ENCODE results near the gene CTBS.

The CTBS gene

DNA sequence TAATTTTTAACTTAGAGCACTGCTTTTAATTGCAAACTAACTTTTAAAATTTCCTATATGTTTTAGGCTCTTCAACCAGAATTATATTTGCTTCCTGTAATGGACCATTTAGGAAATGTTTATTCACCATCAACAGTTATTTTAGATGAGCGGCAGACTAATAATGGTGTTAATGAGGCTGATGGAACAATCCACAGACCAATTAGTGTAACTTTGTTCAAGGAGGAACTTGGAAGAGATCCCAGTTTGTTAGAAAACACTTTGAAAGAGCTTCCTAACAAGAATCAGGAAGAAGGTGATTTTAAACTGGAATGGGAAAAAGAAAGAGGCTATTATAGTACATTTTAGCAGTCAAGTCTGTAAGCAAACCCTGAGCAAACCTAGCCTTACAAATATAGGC is 48.5 kb downstream of the CTBS start:
- no peaks in the 10 kb centered on the region for H3K4me1 ChIP-seq (ENCODE audit: control insufficient read depth, insufficient read depth, low read length)
- no peaks in the 10 kb centered on the region for H3K9me3 ChIP-seq (ENCODE audit: control insufficient read depth, insufficient read depth, low read depth, low read length)
- ChIA-PET CTCF (interaction anchor here (1.1 kb wide), 1 partner anchor 94 kb away, joined by 5 read pairs; no protein-coding TSS in a partner anchor), POLR2A (no interaction called here)
- peaks cover 0 to 3% of the 10 kb centered on the region in 2 experiments; a peak in 1 of 3 replicates for H3K36me3 ChIP-seq (ENCODE audit: control insufficient read depth in 2 of 2, insufficient read depth in 1 of 2, low read length in 2 of 2)
- no peak overlapping the region for H3K27ac ChIP-seq (ENCODE audit: extremely low read depth, low read depth, low read length)
- 0 out of 2 replicates have a peak, but pooled peaks have one; percentile 43 for TF ChIP-seq BCL6B (tag by site-specific recombination; IDR thresholded peaks at IDR 0.05)
- no peak for TF ChIP-seq ZNF670 (tag by site-specific recombination; IDR thresholded peaks at IDR 0.05; ENCODE audit: low read depth)
- peak; percentile 37; the same call in 1 of the 2 replicates for TF ChIP-seq SCRT2 (tag by site-specific recombination; IDR thresholded peaks at IDR 0.05)
- TF ChIP-seq TCF7L2 (IDR thresholded peaks at IDR 0.05; ENCODE audit: borderline replicate concordance, low read depth, low read length), result no peak
- TF ChIP-seq ZNF274 (IDR thresholded peaks at IDR 0.05; ENCODE audit: low read length), result no peak
- no peak for TF ChIP-seq ZNF274 (tag by site-specific recombination; IDR thresholded peaks at IDR 0.05; ENCODE audit: borderline replicate concordance)
- TF ChIP-seq SETDB1 (IDR thresholded peaks at IDR 0.05; ENCODE audit: insufficient read length, low read length), result peak; percentile 30
- no peak overlapping the region for H3K4me3 ChIP-seq (ENCODE audit: low read depth, low read length)

DNA sequence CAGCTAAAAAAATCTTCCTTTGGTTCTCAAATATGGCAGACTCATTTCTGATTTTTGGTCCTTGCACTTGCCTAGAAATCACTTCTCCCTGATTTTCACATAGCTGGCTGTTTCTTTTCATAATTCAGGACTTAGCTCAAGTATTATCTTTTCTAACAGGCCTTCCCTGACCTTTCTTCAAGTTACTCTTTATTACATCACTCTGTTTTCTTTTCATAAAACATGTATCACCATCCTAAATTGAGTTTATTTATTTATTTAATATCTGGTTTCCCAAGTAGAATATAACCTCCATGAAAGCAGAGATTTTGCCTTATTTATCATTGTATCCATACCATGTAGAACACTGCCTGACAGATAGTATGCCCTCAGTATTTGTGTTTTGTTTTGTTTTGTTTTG is 49.6 kb downstream of the CTBS start:
- peaks cover 0 to 3% of the 10 kb centered on the region in 2 experiments; a peak in 1 of 3 replicates for H3K36me3 ChIP-seq (ENCODE audit: control insufficient read depth in 2 of 2, insufficient read depth in 1 of 2, low read length in 2 of 2)
- no peaks in the 10 kb centered on the region for H3K4me1 ChIP-seq (ENCODE audit: control insufficient read depth, insufficient read depth, low read length)
- H3K9me3 ChIP-seq (ENCODE audit: control insufficient read depth, insufficient read depth, low read depth, low read length), result no peaks in the 10 kb centered on the region
- H3K4me3 ChIP-seq (ENCODE audit: low read depth, low read length), result no peak overlapping the region
- TF ChIP-seq, protein P1, sequence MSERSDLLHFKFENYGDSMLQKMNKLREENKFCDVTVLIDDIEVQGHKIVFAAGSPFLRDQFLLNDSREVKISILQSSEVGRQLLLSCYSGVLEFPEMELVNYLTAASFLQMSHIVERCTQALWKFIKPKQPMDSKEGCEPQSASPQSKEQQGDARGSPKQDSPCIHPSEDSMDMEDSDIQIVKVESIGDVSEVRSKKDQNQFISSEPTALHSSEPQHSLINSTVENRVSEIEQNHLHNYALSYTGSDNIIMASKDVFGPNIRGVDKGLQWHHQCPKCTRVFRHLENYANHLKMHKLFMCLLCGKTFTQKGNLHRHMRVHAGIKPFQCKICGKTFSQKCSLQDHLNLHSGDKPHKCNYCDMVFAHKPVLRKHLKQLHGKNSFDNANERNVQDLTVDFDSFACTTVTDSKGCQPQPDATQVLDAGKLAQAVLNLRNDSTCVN (tag by site-specific recombination; optimal IDR thresholded peaks at IDR 0.05), result no peak
- TF ChIP-seq, protein P2, sequence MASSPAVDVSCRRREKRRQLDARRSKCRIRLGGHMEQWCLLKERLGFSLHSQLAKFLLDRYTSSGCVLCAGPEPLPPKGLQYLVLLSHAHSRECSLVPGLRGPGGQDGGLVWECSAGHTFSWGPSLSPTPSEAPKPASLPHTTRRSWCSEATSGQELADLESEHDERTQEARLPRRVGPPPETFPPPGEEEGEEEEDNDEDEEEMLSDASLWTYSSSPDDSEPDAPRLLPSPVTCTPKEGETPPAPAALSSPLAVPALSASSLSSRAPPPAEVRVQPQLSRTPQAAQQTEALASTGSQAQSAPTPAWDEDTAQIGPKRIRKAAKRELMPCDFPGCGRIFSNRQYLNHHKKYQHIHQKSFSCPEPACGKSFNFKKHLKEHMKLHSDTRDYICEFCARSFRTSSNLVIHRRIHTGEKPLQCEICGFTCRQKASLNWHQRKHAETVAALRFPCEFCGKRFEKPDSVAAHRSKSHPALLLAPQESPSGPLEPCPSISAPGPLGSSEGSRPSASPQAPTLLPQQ (tag by site-specific recombination; IDR thresholded peaks at IDR 0.05), result no peak
- TF ChIP-seq ZNF518A (tag by site-specific recombination; conservative IDR thresholded peaks at IDR 0.05; ENCODE audit: low read depth), result no peak
- no peak for TF ChIP-seq ZNF221 (tag by site-specific recombination; IDR thresholded peaks at IDR 0.05; ENCODE audit: borderline replicate concordance)
- TF ChIP-seq ZNF112 (tag by site-specific recombination; IDR thresholded peaks at IDR 0.05), result no peak
- no peak for TF ChIP-seq ZNF157 (tag by site-specific recombination; IDR thresholded peaks at IDR 0.05)
- TF ChIP-seq ZFP37 (tag by site-specific recombination; IDR thresholded peaks at IDR 0.05), result no peak
- no peak for TF ChIP-seq ZNF132 (tag by site-specific recombination; IDR thresholded peaks at IDR 0.05; ENCODE audit: borderline replicate concordance)
- no peak for TF ChIP-seq ZNF449 (tag by site-specific recombination; IDR thresholded peaks at IDR 0.05)
- no peak for TF ChIP-seq ZNF585B (tag by site-specific recombination; IDR thresholded peaks at IDR 0.05)
- TF ChIP-seq ZNF37A (tag by site-specific recombination; IDR thresholded peaks at IDR 0.05), result no peak
- TF ChIP-seq ZNF211 (tag by site-specific recombination; IDR thresholded peaks at IDR 0.05; ENCODE audit: low read depth), result no peak
- TF ChIP-seq ZNF544 (tag by site-specific recombination; IDR thresholded peaks at IDR 0.05), result no peak
- TF ChIP-seq ZNF266 (tag by site-specific recombination; IDR thresholded peaks at IDR 0.05; ENCODE audit: low read depth), result no peak
- TF ChIP-seq ZNF596 (tag by site-specific recombination; IDR thresholded peaks at IDR 0.05), result no peak
- no peak overlapping the region for H3K27ac ChIP-seq (ENCODE audit: extremely low read depth, low read depth, low read length)
- POLR2A ChIA-PET, result no interaction called here
- CTCF ChIA-PET, result no interaction called here
